Thyroid gland (tissue), 4 donors: ENCODE results near the gene OGDHL. TPM values are rescaled to one million over a fixed set of nuclear protein-coding genes. Genes with fewer than 3 reads are reported as not detected.

Experiments used
- DNase-seq, 2 donors: peaks; one replicate each; pipeline ENCODE4 v3.0.0-alpha.2; 2019
- H3K27ac ChIP-seq, 3 donors: fragments of 200-600 bp; sonication (generic); 1 replicate in 2 of 3; 2 replicates in 1 of 3; pipeline ENCODE4 v1.5.1; 2016 to 2019; ENCODE audit warnings: mild to moderate bottlenecking in 1 of 3, moderate library complexity in 1 of 3
- H3K27me3 ChIP-seq: fragments of 200-600 bp; sonication (generic); one replicate; pipeline ENCODE4 v1.5.1; 2019
- H3K36me3 ChIP-seq, 2 donors: fragments of 200-600 bp; sonication (generic); one replicate each; pipeline ENCODE4 v1.5.1; 2016 to 2019
- H3K4me1 ChIP-seq, 2 donors: fragments of 200-600 bp; sonication (generic); one replicate each; pipeline ENCODE4 v1.5.1; 2017 to 2019
- H3K4me3 ChIP-seq, 3 donors: fragments of 200-600 bp; sonication (generic); replicated peaks in 1 of 3; 1 replicate in 2 of 3; 2 replicates in 1 of 3; pipeline ENCODE4 v1.5.1; 2016; ENCODE audit warnings: mild to moderate bottlenecking in 1 of 3
- H3K9me3 ChIP-seq: fragments of 200-600 bp; sonication (generic); one replicate; pipeline ENCODE4 v1.5.1; 2017
- CTCF ChIP-seq, 6 experiments: fragments of 200-600 bp in 3 of 6; fragments of 450-650 bp in 3 of 6; sonication (generic) in 3 of 6; IDR thresholded peaks; one replicate each; pipeline ENCODE4 v1.5.1; 2016 to 2019; ENCODE audit warnings: antibody characterized with exemption in 6 of 6, mild to moderate bottlenecking in 2 of 6, inconsistent platforms in 1 of 6, moderate library complexity in 1 of 6
- POLR2A ChIP-seq, 2 donors: fragments of 450-650 bp; IDR thresholded peaks; one replicate each; pipeline ENCODE4 v1.6.1; 2017; ENCODE audit warnings: antibody characterized with exemption in 2 of 2, mild to moderate bottlenecking in 2 of 2, moderate library complexity in 1 of 2
- WGBS, 2 donors: methylation state at CpG; one replicate each; pipeline ENCODE4 v1.1.5; 2017; 5-methylcytosine and 5-hydroxymethylcytosine counted together
- intact Hi-C: fragments of 100-400 bp; cut with DNase I; formaldehyde crosslinking; loops from one replicate; pipeline ENCODE4 v1.15.1; 2023
- total RNA-seq, 4 donors: library from RNA; depleted of rRNA; stranded (reverse); fragments of >200 nt; gene quantifications; one replicate each; pipeline ENCODE4 v1.2.3, GENCODE V29; 2016

The OGDHL gene
- total RNA-seq, 4 donors from 2014 or later: 24.3 to 113 (median 70.0) TPM

- intact Hi-C loops: no loop called here
- WGBS, 2 donors: 34 to 39% methylated on average over 4 of the region's 4 CpGs
- peak overlapping the region in 2 of 3 donors; percentile 61 to 86 for H3K4me3 ChIP-seq
- peaks cover 13 to 16% of the 10 kb centered on the region in 2 donors for H3K4me1 ChIP-seq
- no peaks in the 10 kb centered on the region for H3K36me3 ChIP-seq
- peaks cover under 1% of the 10 kb centered on the region for H3K27me3 ChIP-seq
- TF ChIP-seq POLR2A (IDR thresholded peaks at IDR 0.05) (no peak), CTCF (IDR thresholded peaks at IDR 0.05) (no peak)
- H3K9me3 ChIP-seq: no peaks in the 10 kb centered on the region
- no peak overlapping the region for H3K27ac ChIP-seq
- no peak for DNase-seq
Observed at GRCh38 chr10:49762566-49762877, 399 bp upstream of the OGDHL start.

GRCh38 chr10:49761201-49761788, 828 bp downstream of the OGDHL start:
- Histone ChIP-seq H3K27me3 (no peaks in the 10 kb centered on the region), H3K4me3 (peak overlapping the region in 2 of 3 donors; percentile 53 to 61), H3K4me1 (peaks cover 13 to 16% of the 10 kb centered on the region in 2 donors), H3K27ac (peak overlapping the region in 2 of 3 donors; percentile 41 to 72), H3K36me3 (no peaks in the 10 kb centered on the region), H3K9me3 (no peaks in the 10 kb centered on the region)
- TF ChIP-seq POLR2A (IDR thresholded peaks at IDR 0.05) (no peak), CTCF (IDR thresholded peaks at IDR 0.05) (no peak)
- DNase-seq: no peak
- 29 to 31% methylated on average over 4 to 12 of the region's 16 CpGs for WGBS, 2 donors
- intact Hi-C loops: no loop called here

GRCh38 chr10:49760789-49761188, 1.3 kb downstream of the OGDHL start:
- TF ChIP-seq CTCF (IDR thresholded peaks at IDR 0.05) (no peak), POLR2A (IDR thresholded peaks at IDR 0.05) (no peak)
- Histone ChIP-seq H3K27me3 (no peaks in the 10 kb centered on the region), H3K27ac (peak overlapping the region in 1 of 3 donors; percentile 72), H3K9me3 (no peaks in the 10 kb centered on the region), H3K36me3 (no peaks in the 10 kb centered on the region), H3K4me1 (peaks cover 13 to 16% of the 10 kb centered on the region in 2 donors), H3K4me3 (no peak overlapping the region)
- intact Hi-C loops: no loop called here
- WGBS, 2 donors: 33 to 94% methylated on average over 1 to 2 of the region's 3 CpGs
- peak in 1 of 2 donors; percentile 15 for DNase-seq

- no peak overlapping the region for H3K4me3 ChIP-seq
- no peak overlapping the region for H3K27ac ChIP-seq
- TF ChIP-seq CTCF (IDR thresholded peaks at IDR 0.05) (no peak), POLR2A (IDR thresholded peaks at IDR 0.05) (no peak)
- peak; percentile 34 to 52 for DNase-seq
- H3K36me3 ChIP-seq: peaks cover 0 to under 1% of the 10 kb centered on the region in 2 donors
- no peaks in the 10 kb centered on the region for H3K9me3 ChIP-seq
- intact Hi-C loops: loop anchor here (10.0 kb wide), 1 partner anchor 155 kb away; no protein-coding TSS in a partner anchor
- WGBS, 2 donors: 77 to 81% methylated on average over 3 to 7 of the region's 10 CpGs
- H3K27me3 ChIP-seq: no peaks in the 10 kb centered on the region
- peaks cover 13 to 16% of the 10 kb centered on the region in 2 donors for H3K4me1 ChIP-seq
Observed at GRCh38 chr10:49759787-49760551, 2.2 kb downstream of the OGDHL start.
